DND-41 (cell line): Measurements from ENCODE around the gene ZNF581.

Experiments used
- ATAC-seq: fragments of 200-7000 bp; cut with Tn5 transposase; 3 replicates; pipeline ENCODE4 v1.9.1; 2021; ENCODE audit warnings: low read depth; ENCODE audit not compliant: insufficient read depth
- DNase-seq: peaks from one replicate; pipeline ENCODE4 v3.0.0-alpha.2; 2020
- H2AFZ ChIP-seq: 2 replicates; pipeline ENCODE4 v1.6.0; 2012; ENCODE audit warnings: low read depth, low read length
- H3K27ac ChIP-seq: 2 replicates; pipeline ENCODE4 v1.5.1; 2012; ENCODE audit warnings: low read length, inconsistent platforms
- H3K27me3 ChIP-seq: fragments of 200-600 bp; sonication (generic); 2 replicates; pipeline ENCODE4 v1.6.0; 2012; ENCODE audit warnings: low read length, mild to moderate bottlenecking, inconsistent platforms; ENCODE audit not compliant: insufficient read depth, poor library complexity
- H3K36me3 ChIP-seq: 2 replicates; pipeline ENCODE4 v1.5.1; 2012; ENCODE audit warnings: low read length, inconsistent platforms; ENCODE audit not compliant: insufficient read depth
- H3K4me1 ChIP-seq: 2 replicates; pipeline ENCODE4 v1.5.1; 2012; ENCODE audit warnings: mild to moderate bottlenecking, low read length; ENCODE audit not compliant: insufficient read depth
- H3K4me2 ChIP-seq: 2 replicates; pipeline ENCODE4 v1.6.0; 2012; ENCODE audit warnings: mild to moderate bottlenecking, moderate library complexity, low read length, inconsistent platforms; ENCODE audit not compliant: insufficient read depth
- H3K4me3 ChIP-seq, 2 experiments: fragments of 200-600 bp in 1 of 2; shearing (Covaris generic) in 1 of 2; 2 replicates each; pipeline ENCODE4 v1.5.1; 2012 to 2016; ENCODE audit warnings: inconsistent platforms in 2 of 2, low read length in 2 of 2, mild to moderate bottlenecking in 2 of 2, low read depth in 1 of 2, moderate library complexity in 1 of 2
- H3K79me2 ChIP-seq: 2 replicates; pipeline ENCODE4 v1.6.0; 2012; ENCODE audit warnings: low read length, inconsistent platforms; ENCODE audit not compliant: insufficient read depth
- H3K9ac ChIP-seq: 2 replicates; pipeline ENCODE4 v1.6.0; 2012; ENCODE audit warnings: low read depth, mild to moderate bottlenecking, inconsistent platforms, low read length, moderate library complexity
- H3K9me3 ChIP-seq: 2 replicates; pipeline ENCODE4 v1.5.1; 2012; ENCODE audit warnings: low read length, moderate library complexity, mild to moderate bottlenecking, inconsistent platforms; ENCODE audit not compliant: insufficient read depth, severe bottlenecking
- H4K20me1 ChIP-seq: 2 replicates; pipeline ENCODE4 v1.6.0; 2012; ENCODE audit warnings: low read length; ENCODE audit not compliant: insufficient read depth
- CTCF ChIP-seq: IDR thresholded peaks from 2 replicates; pipeline ENCODE4 v1.5.1; 2012; ENCODE audit warnings: borderline replicate concordance, low read length, moderate library complexity, mild to moderate bottlenecking; ENCODE audit not compliant: poor library complexity, severe bottlenecking; ENCODE audit errors: extremely low read depth
- EZH2 ChIP-seq: IDR thresholded peaks from 3 replicates; pipeline ENCODE4 v1.6.1; 2012; ENCODE audit warnings: borderline replicate concordance, low read depth, mild to moderate bottlenecking, moderate library complexity, low read length, inconsistent platforms; ENCODE audit not compliant: severe bottlenecking

Gene ZNF581

GRCh38 chr19:55671054-55671378 is 27.6 kb downstream of the ZNF581 start:
- H3K9ac ChIP-seq: no peak overlapping the region
- H3K4me1 ChIP-seq: peaks cover 41% of the 10 kb centered on the region
- H3K4me2 ChIP-seq: no peak overlapping the region
- H3K27me3 ChIP-seq: no peaks in the 10 kb centered on the region
- H4K20me1 ChIP-seq: peaks cover 79% of the 10 kb centered on the region
- no peak for DNase-seq
- no peak overlapping the region for H3K27ac ChIP-seq
- no peak overlapping the region for H3K4me3 ChIP-seq
- peaks cover 87% of the 10 kb centered on the region for H3K79me2 ChIP-seq
- peaks cover 71% of the 10 kb centered on the region for H3K36me3 ChIP-seq
- ATAC-seq: no peak
- H2AFZ ChIP-seq: no peak overlapping the region
- TF ChIP-seq CTCF: no peak
- no peak for TF ChIP-seq EZH2
- no peaks in the 10 kb centered on the region for H3K9me3 ChIP-seq

- peaks cover 55% of the 10 kb centered on the region for H3K4me1 ChIP-seq
- H2AFZ ChIP-seq: no peak overlapping the region
- peaks cover 75% of the 10 kb centered on the region for H4K20me1 ChIP-seq
- no peaks in the 10 kb centered on the region for H3K27me3 ChIP-seq
- no peaks in the 10 kb centered on the region for H3K9me3 ChIP-seq
- no peak overlapping the region for H3K9ac ChIP-seq
- no peak overlapping the region for H3K4me3 ChIP-seq
- H3K4me2 ChIP-seq: no peak overlapping the region
- H3K36me3 ChIP-seq: peaks cover 69% of the 10 kb centered on the region
- DNase-seq: no peak
- TF ChIP-seq EZH2: no peak
- TF ChIP-seq CTCF: no peak
- H3K27ac ChIP-seq: no peak overlapping the region
- peaks cover 87% of the 10 kb centered on the region for H3K79me2 ChIP-seq
- no peak for ATAC-seq
These were observed 29.0 kb downstream of the ZNF581 start for GRCh38 chr19:55672418-55672817.

GRCh38 chr19:55673465-55673864 is 30.0 kb downstream of the ZNF581 start:
- no peak overlapping the region for H2AFZ ChIP-seq
- no peak for ATAC-seq
- H4K20me1 ChIP-seq: peaks cover 75% of the 10 kb centered on the region
- DNase-seq: no peak
- H3K36me3 ChIP-seq: peaks cover 69% of the 10 kb centered on the region
- TF ChIP-seq EZH2 (no peak), CTCF (no peak)
- H3K79me2 ChIP-seq: peaks cover 87% of the 10 kb centered on the region
- H3K9me3 ChIP-seq: no peaks in the 10 kb centered on the region
- no peak overlapping the region for H3K4me3 ChIP-seq
- no peak overlapping the region for H3K9ac ChIP-seq
- H3K27me3 ChIP-seq: no peaks in the 10 kb centered on the region
- no peak overlapping the region; the same call in 1 of the 2 replicates for H3K27ac ChIP-seq
- peaks cover 64% of the 10 kb centered on the region for H3K4me1 ChIP-seq
- H3K4me2 ChIP-seq: peak overlapping the region; percentile 41; the same call in 1 of the 2 replicates

GRCh38 chr19:55673889-55674288 is 30.4 kb downstream of the ZNF581 start:
- Histone ChIP-seq H3K27me3 (no peaks in the 10 kb centered on the region), H3K4me3 (no peak overlapping the region), H3K9ac (no peak overlapping the region), H3K9me3 (no peaks in the 10 kb centered on the region), H3K79me2 (peaks cover 87% of the 10 kb centered on the region), H4K20me1 (peaks cover 75% of the 10 kb centered on the region), H3K4me2 (peak overlapping the region; percentile 94; the same call in 1 of the 2 replicates), H3K36me3 (peaks cover 69% of the 10 kb centered on the region), H3K4me1 (peaks cover 64% of the 10 kb centered on the region), H3K27ac (no peak overlapping the region; the same call in 1 of the 2 replicates), H2AFZ (no peak overlapping the region)
- TF ChIP-seq CTCF: no peak
- no peak for TF ChIP-seq EZH2
- ATAC-seq: no peak
- DNase-seq: no peak
